ENCODE measurements around the gene CROCC. TPM values are rescaled to one million over a fixed set of nuclear protein-coding genes. Genes with fewer than 3 reads are reported as not detected.
"Not testable (repeated sequence)": the region's sequence is repeated elsewhere in the genome, so short reads cannot be mapped to it uniquely, and the experiment has no call there.

The CROCC gene, protein sequence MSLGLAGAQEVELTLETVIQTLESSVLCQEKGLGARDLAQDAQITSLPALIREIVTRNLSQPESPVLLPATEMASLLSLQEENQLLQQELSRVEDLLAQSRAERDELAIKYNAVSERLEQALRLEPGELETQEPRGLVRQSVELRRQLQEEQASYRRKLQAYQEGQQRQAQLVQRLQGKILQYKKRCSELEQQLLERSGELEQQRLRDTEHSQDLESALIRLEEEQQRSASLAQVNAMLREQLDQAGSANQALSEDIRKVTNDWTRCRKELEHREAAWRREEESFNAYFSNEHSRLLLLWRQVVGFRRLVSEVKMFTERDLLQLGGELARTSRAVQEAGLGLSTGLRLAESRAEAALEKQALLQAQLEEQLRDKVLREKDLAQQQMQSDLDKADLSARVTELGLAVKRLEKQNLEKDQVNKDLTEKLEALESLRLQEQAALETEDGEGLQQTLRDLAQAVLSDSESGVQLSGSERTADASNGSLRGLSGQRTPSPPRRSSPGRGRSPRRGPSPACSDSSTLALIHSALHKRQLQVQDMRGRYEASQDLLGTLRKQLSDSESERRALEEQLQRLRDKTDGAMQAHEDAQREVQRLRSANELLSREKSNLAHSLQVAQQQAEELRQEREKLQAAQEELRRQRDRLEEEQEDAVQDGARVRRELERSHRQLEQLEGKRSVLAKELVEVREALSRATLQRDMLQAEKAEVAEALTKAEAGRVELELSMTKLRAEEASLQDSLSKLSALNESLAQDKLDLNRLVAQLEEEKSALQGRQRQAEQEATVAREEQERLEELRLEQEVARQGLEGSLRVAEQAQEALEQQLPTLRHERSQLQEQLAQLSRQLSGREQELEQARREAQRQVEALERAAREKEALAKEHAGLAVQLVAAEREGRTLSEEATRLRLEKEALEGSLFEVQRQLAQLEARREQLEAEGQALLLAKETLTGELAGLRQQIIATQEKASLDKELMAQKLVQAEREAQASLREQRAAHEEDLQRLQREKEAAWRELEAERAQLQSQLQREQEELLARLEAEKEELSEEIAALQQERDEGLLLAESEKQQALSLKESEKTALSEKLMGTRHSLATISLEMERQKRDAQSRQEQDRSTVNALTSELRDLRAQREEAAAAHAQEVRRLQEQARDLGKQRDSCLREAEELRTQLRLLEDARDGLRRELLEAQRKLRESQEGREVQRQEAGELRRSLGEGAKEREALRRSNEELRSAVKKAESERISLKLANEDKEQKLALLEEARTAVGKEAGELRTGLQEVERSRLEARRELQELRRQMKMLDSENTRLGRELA (N-terminal part only)
- total RNA-seq (ENCODE audit: low replicate concordance): 8.9 and 68.8 TPM in 2 replicates

DNA sequence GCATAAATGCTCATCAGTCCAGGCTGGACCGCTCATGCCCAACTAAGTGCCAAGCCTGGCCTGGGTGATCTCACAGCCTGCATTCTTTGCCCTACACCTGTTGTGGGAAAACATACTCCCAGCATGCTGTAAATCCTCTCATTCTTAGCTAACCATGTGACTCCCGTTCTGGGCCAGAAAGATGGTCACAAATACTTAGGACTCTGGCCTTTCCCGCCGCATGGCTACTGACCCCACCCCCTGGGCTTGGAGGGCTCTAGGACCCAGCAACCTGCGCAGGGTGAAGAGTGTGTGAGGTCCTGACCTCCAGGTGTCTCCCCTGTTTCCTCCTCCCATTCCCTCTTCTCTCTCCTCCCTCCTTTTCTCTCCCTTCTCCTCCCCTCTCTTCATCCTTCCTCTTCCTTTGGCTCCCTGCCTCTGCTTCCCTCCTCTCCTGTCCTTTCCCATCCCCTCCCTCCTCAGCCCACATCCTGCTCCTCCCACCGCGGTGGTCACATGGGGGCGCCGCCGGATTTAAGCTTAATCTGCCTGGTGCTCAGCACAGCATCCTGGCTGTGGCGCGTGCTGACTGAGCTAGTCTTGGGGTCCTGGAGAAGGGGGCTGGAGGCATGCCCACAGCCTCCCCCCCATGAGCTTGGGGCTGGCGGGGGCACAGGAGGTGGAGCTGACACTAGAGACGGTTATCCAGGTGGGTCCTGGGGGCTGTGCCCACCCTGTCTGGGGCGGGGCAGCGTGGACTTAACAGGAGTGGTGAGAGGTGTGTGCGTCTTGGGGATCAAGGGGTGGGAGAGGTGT, at the start of gene CROCC:
CROCC (plus strand) TSS at position 541 of the 795 bp plus-strand sequence; CDS start at position 629, 88 bp downstream.
- no peak within 1 kb of the TSS for H3K4me3 ChIP-seq (ENCODE audit: low read depth, low read length)
- TF ChIP-seq, protein P1, sequence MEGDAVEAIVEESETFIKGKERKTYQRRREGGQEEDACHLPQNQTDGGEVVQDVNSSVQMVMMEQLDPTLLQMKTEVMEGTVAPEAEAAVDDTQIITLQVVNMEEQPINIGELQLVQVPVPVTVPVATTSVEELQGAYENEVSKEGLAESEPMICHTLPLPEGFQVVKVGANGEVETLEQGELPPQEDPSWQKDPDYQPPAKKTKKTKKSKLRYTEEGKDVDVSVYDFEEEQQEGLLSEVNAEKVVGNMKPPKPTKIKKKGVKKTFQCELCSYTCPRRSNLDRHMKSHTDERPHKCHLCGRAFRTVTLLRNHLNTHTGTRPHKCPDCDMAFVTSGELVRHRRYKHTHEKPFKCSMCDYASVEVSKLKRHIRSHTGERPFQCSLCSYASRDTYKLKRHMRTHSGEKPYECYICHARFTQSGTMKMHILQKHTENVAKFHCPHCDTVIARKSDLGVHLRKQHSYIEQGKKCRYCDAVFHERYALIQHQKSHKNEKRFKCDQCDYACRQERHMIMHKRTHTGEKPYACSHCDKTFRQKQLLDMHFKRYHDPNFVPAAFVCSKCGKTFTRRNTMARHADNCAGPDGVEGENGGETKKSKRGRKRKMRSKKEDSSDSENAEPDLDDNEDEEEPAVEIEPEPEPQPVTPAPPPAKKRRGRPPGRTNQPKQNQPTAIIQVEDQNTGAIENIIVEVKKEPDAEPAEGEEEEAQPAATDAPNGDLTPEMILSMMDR (IDR thresholded peaks at IDR 0.05; ENCODE audit: insufficient read depth, low read length): no peak
- no peak for DNase-seq (ENCODE audit: low read depth)

- peak; percentile 70 for DNase-seq (ENCODE audit: low read depth)
- H3K4me3 ChIP-seq (ENCODE audit: low read depth, low read length): peak overlapping the region; percentile 28
Measured at GRCh38 chr1:16872152-16873075, 49.3 kb upstream of the CROCC start.

DNA sequence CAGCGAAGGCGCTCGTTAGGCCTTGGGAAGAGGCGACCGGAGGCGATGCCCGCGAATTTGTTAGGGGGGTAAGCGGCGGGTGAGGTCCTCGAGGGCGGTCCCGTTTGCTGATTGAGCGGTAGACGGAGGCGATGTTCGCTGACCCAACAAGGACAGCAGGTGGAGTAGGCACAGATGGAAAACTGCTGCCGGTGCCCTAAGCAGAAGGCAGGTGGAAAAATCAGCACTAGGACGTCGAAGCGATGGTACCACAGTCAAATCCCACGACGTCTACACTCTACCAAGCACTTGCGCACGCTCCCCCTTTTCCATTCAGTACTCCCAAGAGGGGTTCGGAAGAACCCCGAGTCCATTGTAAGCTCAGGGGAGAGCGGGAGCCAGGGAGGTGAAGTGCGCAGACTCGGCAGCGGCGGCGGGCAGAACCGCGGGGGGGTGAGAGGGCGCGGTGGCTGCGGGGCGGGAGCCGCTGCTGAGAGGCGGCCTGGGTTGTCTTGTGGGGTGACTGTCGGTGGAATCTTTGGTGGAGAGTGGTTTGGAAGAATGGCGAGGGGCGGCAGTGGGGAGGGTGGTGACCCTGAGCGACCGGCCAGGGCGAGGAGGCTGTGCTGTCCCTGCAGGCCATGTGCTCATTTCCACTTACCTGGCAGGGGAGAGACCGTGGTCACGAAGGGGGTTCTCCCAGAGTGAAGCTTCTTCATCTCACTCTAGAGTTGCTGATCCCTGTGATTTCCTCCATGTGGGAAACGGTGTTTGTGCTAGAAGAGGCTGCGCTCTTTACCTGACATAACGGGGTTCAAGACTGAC, 48.5 kb upstream of the CROCC start:
- DNase-seq (ENCODE audit: low read depth); H3K4me3 ChIP-seq (ENCODE audit: low read depth, low read length): not testable (repeated sequence)

- H3K4me3 ChIP-seq (ENCODE audit: low read depth, low read length); DNase-seq (ENCODE audit: low read depth): not testable (repeated sequence)
Measured at GRCh38 chr1:16874968-16875765, 46.6 kb upstream of the CROCC start.

- not testable (repeated sequence) for H3K4me3 ChIP-seq (ENCODE audit: low read depth, low read length); DNase-seq (ENCODE audit: low read depth)
Measured at GRCh38 chr1:16881742-16882141, 40.0 kb upstream of the CROCC start.

- no peak overlapping the region for H3K4me3 ChIP-seq (ENCODE audit: low read depth, low read length)
- DNase-seq (ENCODE audit: low read depth): no peak
- TF ChIP-seq, protein P1 (IDR thresholded peaks at IDR 0.05; ENCODE audit: insufficient read depth, low read length): no peak
Measured at GRCh38 chr1:16882986-16883385, 38.7 kb upstream of the CROCC start.

GRCh38 chr1:16884487-16884886, 37.2 kb upstream of the CROCC start:
- H3K4me3 ChIP-seq (ENCODE audit: low read depth, low read length); DNase-seq (ENCODE audit: low read depth): not testable (repeated sequence)

Data from fibroblast of the aortic adventitia (primary cell).